T-cell (primary cell): ENCODE results near the gene USB1. TPM values are rescaled to one million over a fixed set of nuclear protein-coding genes. Genes with fewer than 3 reads are reported as not detected.

Source experiments
- ATAC-seq, 4 experiments: fragments of 200-7000 bp in 3 of 4; fragments of 150-1000 bp in 1 of 4; cut with Tn5 transposase; replicated peaks in 1 of 4; 1 replicate in 3 of 4; 2 replicates in 1 of 4; pipeline ENCODE4 v1.10.0; 2021; ENCODE audit warnings: moderate library complexity in 3 of 4, mild to moderate bottlenecking in 2 of 4, moderate number of reproducible peaks in 1 of 4
- CTCF ChIA-PET, 2 donors: fragments of 300-600 bp; sonication (Branson Sonifier 250); formaldehyde crosslinking; loops; one replicate each; lab custom pipeline; 2022; ENCODE audit warnings: antibody characterized with exemption in 2 of 2; lab: Charles Lee
- POLR2A ChIA-PET, 2 donors: fragments of 300-600 bp; sonication (Branson Sonifier 250); formaldehyde crosslinking; loops; one replicate each; lab custom pipeline; 2022; ENCODE audit warnings: antibody characterized with exemption in 2 of 2; lab: Charles Lee
- DNase-seq, 35 experiments: peaks; one replicate each; pipeline versions ENCODE4 v3.0.0 to v3.0.0-alpha.2; 2013 to 2023
- H3K27ac ChIP-seq: one replicate; pipeline ENCODE4 v1.5.1; 2013; ENCODE audit warnings: low read length
- H3K27me3 ChIP-seq, 2 experiments: replicated peaks in 1 of 2; 1 replicate in 1 of 2; 2 replicates in 1 of 2; pipeline versions ENCODE4 v1.6.1 to v1.7.0; 2013; ENCODE audit warnings: low read length in 1 of 2, mixed read lengths in 1 of 2; ENCODE audit not compliant: control insufficient read depth in 2 of 2, insufficient read depth in 2 of 2; ENCODE audit errors: extremely low read depth in 1 of 2
- H3K36me3 ChIP-seq, 2 donors: 1 replicate in 1 of 2; 2 replicates in 1 of 2; pipeline versions ENCODE4 v1.6.1 to v1.7.0; 2013; ENCODE audit warnings: low read length in 1 of 2; ENCODE audit not compliant: control insufficient read depth in 2 of 2, insufficient read depth in 1 of 2; ENCODE audit errors: extremely low read depth in 1 of 2
- H3K4me1 ChIP-seq, 2 experiments: 1 replicate in 1 of 2; 2 replicates in 1 of 2; pipeline versions ENCODE4 v1.6.1 to v1.7.0; 2013; ENCODE audit warnings: low read length in 2 of 2, mixed read lengths in 1 of 2; ENCODE audit not compliant: insufficient read depth in 2 of 2, control insufficient read depth in 1 of 2; ENCODE audit errors: extremely low read depth in 1 of 2
- H3K4me3 ChIP-seq, 2 donors: 1 replicate in 1 of 2; 2 replicates in 1 of 2; pipeline versions ENCODE4 v1.5.1 to v1.7.0; 2013; ENCODE audit warnings: mild to moderate bottlenecking in 2 of 2, low read length in 1 of 2, moderate library complexity in 1 of 2; ENCODE audit not compliant: control insufficient read depth in 1 of 2; ENCODE audit errors: extremely low read depth in 1 of 2
- H3K9me3 ChIP-seq: 2 replicates; pipeline ENCODE4 v1.7.0; 2013
- H3K27ac Mint-ChIP-seq, 2 donors: one replicate each; pipeline ENCODE4 v1.8.0; 2020 to 2021; ENCODE audit warnings: mild to moderate bottlenecking in 2 of 2, mixed read lengths in 2 of 2
- H3K27me3 Mint-ChIP-seq, 2 donors: one replicate each; pipeline ENCODE4 v1.8.0; 2021 to 2022; ENCODE audit warnings: mixed read lengths in 2 of 2
- H3K36me3 Mint-ChIP-seq: one replicate; pipeline ENCODE4 v1.8.0; 2021; ENCODE audit warnings: mixed read lengths
- H3K4me1 Mint-ChIP-seq, 3 donors: one replicate each; pipeline ENCODE4 v1.8.0; 2020 to 2022; ENCODE audit warnings: mixed read lengths in 3 of 3, mild to moderate bottlenecking in 1 of 3
- H3K4me3 Mint-ChIP-seq, 3 donors: one replicate each; pipeline ENCODE4 v1.8.0; 2020 to 2022; ENCODE audit warnings: mild to moderate bottlenecking in 3 of 3, mixed read lengths in 3 of 3, moderate library complexity in 3 of 3
- H3K9me3 Mint-ChIP-seq, 3 donors: one replicate each; pipeline ENCODE4 v1.8.0; 2020 to 2022; ENCODE audit warnings: mixed read lengths in 3 of 3
- WGBS: methylation state at CpG from one replicate; pipeline ENCODE4 v1.1.5; 2013; ENCODE audit warnings: missing lambda C conversion rate; ENCODE audit not compliant: insufficient coverage; 5-methylcytosine and 5-hydroxymethylcytosine counted together
- total RNA-seq, 35 experiments: library from RNA in 6 of 35; stranded (reverse) in 6 of 35; fragments of 120-200 nt in 1 of 35; gene quantifications; one replicate each; pipeline versions ENCODE4 v1.2.1 to v1.2.4 and lab custom pipeline; 2013 to 2026

Gene USB1
- total RNA-seq, 5 donors from 2014 or later (not counting 1 experiment from before 2014, with no cell fraction given): 31.7 to 44.2 (median 41.3) TPM

DNA sequence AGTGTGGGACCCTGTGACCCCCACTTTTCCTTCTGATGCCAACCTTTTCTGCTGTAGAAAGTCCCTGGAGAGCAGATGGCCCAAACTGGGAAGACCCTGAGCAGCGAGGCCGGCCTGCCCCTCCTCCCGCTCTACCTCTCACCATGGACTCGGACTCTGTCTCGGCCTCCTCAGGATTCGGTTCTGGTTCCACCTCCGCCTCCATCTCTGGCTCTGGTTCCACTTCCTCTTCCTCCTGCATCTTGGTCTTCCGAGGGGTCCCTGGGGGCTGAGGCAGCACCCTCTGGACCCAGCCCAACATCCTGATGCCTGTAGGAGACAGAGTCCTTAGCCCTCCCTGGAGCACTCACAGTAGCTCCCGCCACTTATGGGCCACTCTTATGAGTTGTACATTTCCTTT is 34.2 kb upstream of the USB1 start:
- no peaks in the 10 kb centered on the region for H3K9me3 Mint-ChIP-seq
- Histone ChIP-seq H3K4me3 (no peak overlapping the region), H3K27me3 (peaks cover 0 to 15% of the 10 kb centered on the region in 2 experiments), H3K9me3 (no peaks in the 10 kb centered on the region), H3K36me3 (no peaks in the 10 kb centered on the region), H3K4me1 (no peaks in the 10 kb centered on the region), H3K27ac (no peak overlapping the region)
- CTCF ChIA-PET: no interaction called here
- H3K36me3 Mint-ChIP-seq: no peaks in the 10 kb centered on the region
- WGBS: 90% methylated on average over 8 of the region's 9 CpGs
- DNase-seq (no peak), ATAC-seq (no peak)
- H3K27ac Mint-ChIP-seq: no peak overlapping the region
- no peaks in the 10 kb centered on the region for H3K4me1 Mint-ChIP-seq
- H3K27me3 Mint-ChIP-seq: no peaks in the 10 kb centered on the region
- no peak overlapping the region for H3K4me3 Mint-ChIP-seq
- POLR2A ChIA-PET: no interaction called here

DNA sequence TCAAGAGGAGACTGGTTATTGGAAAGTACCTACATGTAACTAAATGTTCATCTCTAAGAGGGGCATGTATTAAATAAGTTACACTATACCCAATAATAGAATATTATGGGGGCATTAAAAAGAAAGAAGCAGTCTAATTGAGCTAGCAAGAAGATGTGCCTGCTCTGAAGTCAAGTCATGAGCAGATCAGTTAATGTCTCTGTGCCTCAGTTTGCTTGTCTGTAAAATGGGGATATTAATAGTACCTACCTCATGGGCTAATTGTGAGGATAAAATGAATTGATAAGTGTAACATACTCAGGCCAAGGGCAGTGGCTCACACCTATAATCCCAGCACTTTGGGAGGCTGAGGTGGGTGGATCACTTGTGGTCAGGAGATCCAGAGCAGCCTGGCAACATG is 33.3 kb upstream of the USB1 start:
- H3K4me1 Mint-ChIP-seq: no peaks in the 10 kb centered on the region
- POLR2A ChIA-PET: no interaction called here
- no peaks in the 10 kb centered on the region for H3K27me3 Mint-ChIP-seq
- CTCF ChIA-PET: no interaction called here
- H3K27ac ChIP-seq: no peak overlapping the region
- no peaks in the 10 kb centered on the region for H3K9me3 ChIP-seq
- no peak overlapping the region for H3K27ac Mint-ChIP-seq
- DNase-seq: no peak
- no peaks in the 10 kb centered on the region for H3K9me3 Mint-ChIP-seq
- H3K4me3 Mint-ChIP-seq: no peak overlapping the region
- peaks cover 0 to 15% of the 10 kb centered on the region in 2 experiments for H3K27me3 ChIP-seq
- H3K36me3 ChIP-seq: no peaks in the 10 kb centered on the region
- no peaks in the 10 kb centered on the region for H3K36me3 Mint-ChIP-seq
- H3K4me1 ChIP-seq: no peaks in the 10 kb centered on the region
- no peak for ATAC-seq
- H3K4me3 ChIP-seq: no peak overlapping the region

- 82% methylated on average over 9 of the region's 10 CpGs for whole genome bisulfite sequencing
- no peaks in the 10 kb centered on the region for H3K4me1 ChIP-seq
- H3K27ac ChIP-seq: no peak overlapping the region
- Mint-ChIP-seq H3K9me3 (no peaks in the 10 kb centered on the region), H3K27me3 (no peaks in the 10 kb centered on the region), H3K36me3 (no peaks in the 10 kb centered on the region), H3K4me1 (no peaks in the 10 kb centered on the region), H3K4me3 (no peak overlapping the region), H3K27ac (no peak overlapping the region)
- H3K9me3 ChIP-seq: no peaks in the 10 kb centered on the region
- ChIA-PET POLR2A (no interaction called here), CTCF (no interaction called here)
- no peak for DNase-seq
- H3K36me3 ChIP-seq: no peaks in the 10 kb centered on the region
- H3K27me3 ChIP-seq: peaks cover 0 to 19% of the 10 kb centered on the region in 2 experiments
- H3K4me3 ChIP-seq: no peak overlapping the region
- no peak for ATAC-seq
Measured at GRCh38 chr16:57969451-57970123, 31.6 kb upstream of the USB1 start.

GRCh38 chr16:57970319-57970718 is 30.9 kb upstream of the USB1 start:
- Mint-ChIP-seq H3K27me3 (no peaks in the 10 kb centered on the region), H3K4me1 (no peaks in the 10 kb centered on the region), H3K4me3 (no peak overlapping the region), H3K9me3 (no peaks in the 10 kb centered on the region), H3K27ac (no peak overlapping the region), H3K36me3 (no peaks in the 10 kb centered on the region)
- no peaks in the 10 kb centered on the region for H3K36me3 ChIP-seq
- no peaks in the 10 kb centered on the region for H3K9me3 ChIP-seq
- no peak overlapping the region for H3K4me3 ChIP-seq
- peaks cover 0 to 19% of the 10 kb centered on the region in 2 experiments for H3K27me3 ChIP-seq
- no peaks in the 10 kb centered on the region for H3K4me1 ChIP-seq
- WGBS: 78% methylated on average over 10 of the region's 13 CpGs
- DNase-seq: no peak
- POLR2A ChIA-PET: no interaction called here
- CTCF ChIA-PET: interaction anchor here in 1 of 2 donors (0.7 kb wide), 1 partner anchor 70 kb away, joined by 3 read pairs; no protein-coding TSS in a partner anchor
- no peak for ATAC-seq
- H3K27ac ChIP-seq: no peak overlapping the region

DNA sequence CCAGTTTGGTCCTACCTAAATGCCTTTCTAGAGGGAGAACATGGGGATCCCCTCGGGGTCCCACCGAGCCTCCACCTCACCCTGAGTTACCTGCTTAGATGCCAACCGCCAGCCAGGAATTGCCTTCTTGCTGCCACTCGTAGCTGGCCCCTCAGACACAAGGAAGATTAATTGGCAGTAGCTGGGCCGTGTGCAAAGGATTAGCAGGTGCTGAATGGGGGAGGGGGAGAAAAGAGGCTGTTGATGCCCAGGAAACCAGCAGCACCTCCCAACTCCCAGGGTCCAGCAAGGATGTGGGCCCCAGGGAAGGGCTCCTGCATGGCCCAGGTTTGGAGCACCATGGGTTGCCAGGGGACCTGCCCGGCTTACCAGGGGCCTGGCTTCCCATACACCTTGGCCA is 30.2 kb upstream of the USB1 start, which contains the start of gene CNGB1:
CNGB1 (minus strand) TSS at position 159 of the 400 bp plus-strand sequence. CDS start 3,842 bp downstream, outside the sequence.
- CTCF ChIA-PET: interaction anchor here in 1 of 2 donors (0.7 kb wide), 1 partner anchor 71 kb away, joined by 3 read pairs; no protein-coding TSS in a partner anchor
- H3K9me3 Mint-ChIP-seq: no peaks in the 10 kb centered on the region
- ATAC-seq: no peak

GRCh38 chr16:57971848-57972247 is 29.4 kb upstream of the USB1 start:
- H3K9me3 Mint-ChIP-seq: no peaks in the 10 kb centered on the region
- Histone ChIP-seq H3K4me3 (no peak overlapping the region), H3K36me3 (no peaks in the 10 kb centered on the region), H3K4me1 (no peaks in the 10 kb centered on the region), H3K9me3 (no peaks in the 10 kb centered on the region), H3K27ac (no peak overlapping the region), H3K27me3 (peaks cover 0 to 22% of the 10 kb centered on the region in 2 experiments)
- 58% methylated on average over 1 of the region's 1 CpG for WGBS
- DNase-seq (no peak), ATAC-seq (no peak)
- H3K4me1 Mint-ChIP-seq: no peaks in the 10 kb centered on the region
- CTCF ChIA-PET: no interaction called here
- POLR2A ChIA-PET: interaction anchor here in 1 of 2 donors (0.5 to 0.6 kb wide), 2 partner anchors 246 to 406 kb away, joined by 3 read pairs; no protein-coding TSS in a partner anchor
- no peaks in the 10 kb centered on the region for H3K36me3 Mint-ChIP-seq
- H3K4me3 Mint-ChIP-seq: no peak overlapping the region
- no peaks in the 10 kb centered on the region for H3K27me3 Mint-ChIP-seq
- no peak overlapping the region for H3K27ac Mint-ChIP-seq

More for the DNA sequence above, 30.2 kb upstream of the USB1 start, which contains the start of gene CNGB1:
- H3K27ac ChIP-seq: no peak within 1 kb of the TSS
- Mint-ChIP-seq H3K27me3 (no peaks in the 10 kb centered on the region), H3K4me1 (no peaks in the 10 kb centered on the region), H3K4me3 (no peak within 1 kb of the TSS), H3K27ac (no peak within 1 kb of the TSS), H3K36me3 (no peaks in the 10 kb centered on the region)
- no peak for DNase-seq
- H3K4me1 ChIP-seq: no peaks in the 10 kb centered on the region
- no peaks in the 10 kb centered on the region for H3K9me3 ChIP-seq
- POLR2A ChIA-PET: no interaction called here
- no peak within 1 kb of the TSS for H3K4me3 ChIP-seq
- 53% methylated on average over 3 of the region's 6 CpGs for WGBS
- peaks cover 0 to 19% of the 10 kb centered on the region in 2 experiments for H3K27me3 ChIP-seq
- H3K36me3 ChIP-seq: no peaks in the 10 kb centered on the region
